Neural crest cell (in vitro differentiated cells): Measurements from ENCODE around the gene JUN. TPM values are rescaled to one million over a fixed set of nuclear protein-coding genes. Genes with fewer than 3 reads are reported as not detected.

ENCODE experiments used
- DNase-seq: peaks from one replicate; pipeline ENCODE4 v3.0.0; 2021; ENCODE audit warnings: low read depth, mixed read lengths, low spot score
- H3K27ac Mint-ChIP-seq: one replicate; pipeline ENCODE4 v1.8.0; 2021; ENCODE audit warnings: mild to moderate bottlenecking, mixed read lengths; ENCODE audit not compliant: unreplicated experiment
- H3K27me3 Mint-ChIP-seq: 2 replicates; pipeline ENCODE4 v1.8.0; 2021; ENCODE audit warnings: low read depth, mild to moderate bottlenecking, mixed read lengths
- H3K36me3 Mint-ChIP-seq: 2 replicates; pipeline ENCODE4 v1.8.0; 2021; ENCODE audit warnings: low read depth, mild to moderate bottlenecking, mixed read lengths
- H3K4me1 Mint-ChIP-seq: 2 replicates; pipeline ENCODE4 v1.8.0; 2021; ENCODE audit warnings: mixed read lengths
- H3K4me3 Mint-ChIP-seq: one replicate; pipeline ENCODE4 v1.8.0; 2021; ENCODE audit warnings: mild to moderate bottlenecking, mixed read lengths
- H3K9me3 Mint-ChIP-seq: 2 replicates; pipeline ENCODE4 v1.8.0; 2021; ENCODE audit warnings: mixed read lengths
- total RNA-seq: library from RNA; stranded (reverse); gene quantifications from 2 replicates; pipeline ENCODE4 v1.2.1, GENCODE V29; 2021
- TF ChIP-seq, protein P1 (sequence below): fragments of 200-600 bp; sonication (generic); conservative IDR thresholded peaks from 2 replicates; pipeline ENCODE4 v1.5.0; 2021; ENCODE audit warnings: antibody characterized with exemption, mild to moderate bottlenecking

The JUN gene
- total RNA-seq, 1 donor from 2014 or later, result 28.7 TPM

DNA sequence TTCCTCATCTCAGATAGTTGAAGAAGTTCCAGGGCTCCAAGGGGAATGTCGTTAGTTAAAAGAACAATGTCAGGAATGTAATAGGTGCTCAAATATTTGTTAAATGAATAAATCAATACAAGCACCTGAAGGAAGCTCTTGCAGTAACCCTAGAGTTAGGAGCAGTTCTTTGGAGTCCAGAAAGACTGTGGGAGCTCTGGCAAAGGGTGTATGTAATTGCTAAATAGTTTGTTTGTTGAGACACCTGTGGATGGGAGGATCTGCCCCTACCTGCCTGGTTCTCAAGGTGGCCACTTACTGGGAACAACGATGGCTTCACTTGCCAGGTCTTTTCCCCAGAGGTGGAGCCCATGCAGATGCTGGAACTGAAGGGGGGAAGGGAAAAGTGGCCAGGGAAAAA, 27.5 kb upstream of the JUN start:
- Mint-ChIP-seq H3K4me1 (peaks cover 34% of the 10 kb centered on the region), H3K27me3 (no peaks in the 10 kb centered on the region), H3K4me3 (no peak overlapping the region), H3K36me3 (no peaks in the 10 kb centered on the region), H3K27ac (no peak overlapping the region), H3K9me3 (no peaks in the 10 kb centered on the region)
- no peak for DNase-seq
- TF ChIP-seq, protein P1, sequence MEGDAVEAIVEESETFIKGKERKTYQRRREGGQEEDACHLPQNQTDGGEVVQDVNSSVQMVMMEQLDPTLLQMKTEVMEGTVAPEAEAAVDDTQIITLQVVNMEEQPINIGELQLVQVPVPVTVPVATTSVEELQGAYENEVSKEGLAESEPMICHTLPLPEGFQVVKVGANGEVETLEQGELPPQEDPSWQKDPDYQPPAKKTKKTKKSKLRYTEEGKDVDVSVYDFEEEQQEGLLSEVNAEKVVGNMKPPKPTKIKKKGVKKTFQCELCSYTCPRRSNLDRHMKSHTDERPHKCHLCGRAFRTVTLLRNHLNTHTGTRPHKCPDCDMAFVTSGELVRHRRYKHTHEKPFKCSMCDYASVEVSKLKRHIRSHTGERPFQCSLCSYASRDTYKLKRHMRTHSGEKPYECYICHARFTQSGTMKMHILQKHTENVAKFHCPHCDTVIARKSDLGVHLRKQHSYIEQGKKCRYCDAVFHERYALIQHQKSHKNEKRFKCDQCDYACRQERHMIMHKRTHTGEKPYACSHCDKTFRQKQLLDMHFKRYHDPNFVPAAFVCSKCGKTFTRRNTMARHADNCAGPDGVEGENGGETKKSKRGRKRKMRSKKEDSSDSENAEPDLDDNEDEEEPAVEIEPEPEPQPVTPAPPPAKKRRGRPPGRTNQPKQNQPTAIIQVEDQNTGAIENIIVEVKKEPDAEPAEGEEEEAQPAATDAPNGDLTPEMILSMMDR, result no peak

DNA sequence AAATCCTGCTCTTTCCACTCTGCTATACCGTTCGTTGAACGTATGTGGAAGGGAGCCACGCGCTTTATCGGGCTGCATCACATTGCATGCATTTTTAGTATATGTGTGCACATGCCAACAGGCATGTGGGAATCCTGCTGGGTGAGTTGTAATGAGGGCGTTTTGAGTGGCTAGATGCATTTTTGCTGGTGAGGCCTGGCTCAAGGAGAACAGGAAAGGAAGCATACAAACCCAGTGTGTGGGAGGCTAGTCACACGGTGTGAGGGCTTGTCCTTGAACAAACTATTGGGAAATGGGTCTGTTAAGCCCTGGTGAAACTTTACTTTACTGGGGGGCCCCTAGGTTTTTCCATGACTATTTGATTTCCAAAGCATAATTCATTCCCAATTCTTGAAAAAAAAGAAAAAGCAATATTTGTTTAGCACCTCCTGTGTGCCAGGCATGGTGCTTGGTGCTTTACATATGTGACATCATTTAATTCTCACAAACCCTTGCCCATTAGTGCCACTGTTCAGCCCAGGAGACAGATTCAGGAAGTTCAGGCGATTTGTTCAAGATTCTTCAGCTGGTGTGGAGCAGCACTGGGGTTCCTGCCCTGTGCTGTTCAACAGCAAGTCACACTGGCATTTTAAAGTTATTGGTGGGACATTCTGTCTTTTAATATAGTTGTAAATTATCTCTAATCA, 25.6 kb upstream of the JUN start:
- Mint-ChIP-seq H3K9me3 (no peaks in the 10 kb centered on the region), H3K27me3 (no peaks in the 10 kb centered on the region), H3K4me3 (no peak overlapping the region), H3K36me3 (no peaks in the 10 kb centered on the region), H3K27ac (no peak overlapping the region), H3K4me1 (peaks cover 21% of the 10 kb centered on the region)
- DNase-seq, result no peak
- TF ChIP-seq, protein P1, result no peak

DNA sequence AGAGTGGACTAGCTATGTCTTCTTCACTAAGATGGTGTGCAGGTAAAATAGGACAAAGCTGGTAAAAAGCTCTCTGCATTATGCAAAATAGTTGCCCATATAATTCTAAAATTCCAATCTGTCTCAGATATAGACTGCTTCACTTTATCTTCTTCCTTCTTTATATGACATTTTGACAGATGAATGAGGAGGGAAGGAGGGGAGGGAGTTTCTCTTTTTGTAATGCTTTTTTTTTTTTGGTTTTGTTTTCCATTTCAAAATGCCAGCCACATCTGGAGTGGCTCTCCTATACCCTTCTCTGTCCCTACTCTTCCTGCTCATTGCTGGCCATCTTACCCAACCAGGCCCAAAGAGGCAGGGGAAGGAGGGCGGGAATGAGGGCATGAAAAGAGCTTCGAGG, 24.2 kb upstream of the JUN start:
- Mint-ChIP-seq H3K36me3 (no peaks in the 10 kb centered on the region), H3K27me3 (no peaks in the 10 kb centered on the region), H3K4me3 (no peak overlapping the region), H3K4me1 (peaks cover 10% of the 10 kb centered on the region), H3K9me3 (no peaks in the 10 kb centered on the region), H3K27ac (no peak overlapping the region)
- TF ChIP-seq, protein P1, result no peak
- DNase-seq, result no peak

DNA sequence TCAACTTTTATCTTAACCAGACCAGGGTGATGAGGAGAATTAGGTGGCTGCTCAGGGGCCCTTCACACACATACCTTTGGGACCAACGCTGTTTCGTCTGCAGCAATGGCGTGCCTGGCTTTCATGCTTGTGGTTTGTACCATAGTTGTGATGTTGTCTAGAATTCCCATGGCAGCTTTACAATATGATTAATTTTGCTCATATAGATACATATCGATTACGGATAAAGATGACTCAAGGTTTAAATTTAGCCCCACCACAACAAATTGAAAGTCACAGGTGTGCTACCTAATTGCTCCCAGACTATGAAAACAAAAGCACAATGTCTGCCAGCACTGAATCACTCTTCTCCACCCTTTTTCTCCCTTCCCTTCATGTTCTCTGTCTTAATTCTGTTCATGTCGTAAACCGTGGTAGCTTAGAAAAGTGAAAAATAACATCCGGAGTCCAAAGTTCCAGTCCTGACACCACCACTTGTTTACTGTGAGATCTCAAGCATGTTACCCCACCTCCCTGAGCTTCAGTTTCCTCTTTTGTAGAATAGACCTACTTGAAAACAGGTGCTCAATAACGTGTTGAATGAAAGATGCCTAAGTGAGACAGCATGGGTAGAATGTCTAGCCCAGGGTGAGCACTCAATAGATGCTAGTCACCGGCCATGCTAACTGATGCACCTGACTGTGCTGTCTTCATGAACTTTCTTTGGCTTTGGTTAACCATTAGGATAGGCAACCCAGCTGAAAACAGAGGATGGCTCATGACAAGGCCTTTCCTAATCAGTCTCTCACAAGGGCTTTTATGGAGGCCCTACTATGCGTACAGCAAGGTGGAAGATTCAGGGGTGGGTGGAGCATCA, 22.1 kb upstream of the JUN start:
- no peaks in the 10 kb centered on the region for H3K4me1 Mint-ChIP-seq
- H3K9me3 Mint-ChIP-seq, result no peaks in the 10 kb centered on the region
- no peak overlapping the region for H3K4me3 Mint-ChIP-seq

DNA sequence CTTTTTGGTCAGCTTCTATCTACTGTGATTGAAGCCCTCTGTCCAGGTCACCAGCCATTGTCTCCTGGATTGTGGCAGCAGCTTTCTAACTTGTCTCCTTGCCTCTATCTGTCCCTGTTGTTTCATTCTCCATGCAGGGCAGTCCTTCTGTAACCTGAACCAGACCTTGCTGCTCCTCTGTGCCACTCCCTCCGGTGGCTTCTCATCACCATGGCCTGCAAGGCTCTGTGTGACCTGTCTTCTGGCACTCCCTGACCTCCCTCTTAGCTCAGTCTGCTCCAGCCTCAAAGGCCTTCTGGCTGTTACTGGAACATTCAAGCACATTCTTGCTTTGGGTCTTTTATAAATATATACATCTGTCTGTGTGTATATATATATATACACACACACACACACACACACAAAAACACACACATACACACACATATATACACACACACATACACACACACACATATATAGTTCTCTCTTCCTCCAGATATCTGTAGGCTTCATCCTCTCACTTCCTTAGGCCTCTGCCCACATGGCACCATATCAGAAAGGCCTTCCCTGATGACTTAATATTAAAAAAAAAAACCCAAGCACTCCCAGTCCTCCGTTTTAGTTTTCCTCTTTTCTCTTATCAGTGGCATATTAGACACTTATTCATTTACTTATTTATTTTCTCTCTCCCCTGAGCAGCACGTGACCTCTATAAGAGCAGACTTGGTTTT, 21.2 kb upstream of the JUN start:
- Mint-ChIP-seq H3K9me3 (no peaks in the 10 kb centered on the region), H3K36me3 (no peaks in the 10 kb centered on the region), H3K27me3 (no peaks in the 10 kb centered on the region), H3K4me1 (no peaks in the 10 kb centered on the region), H3K27ac (no peak overlapping the region), H3K4me3 (no peak overlapping the region)
- DNase-seq, result no peak
- TF ChIP-seq, protein P1, result no peak

More for the DNA sequence above, 22.1 kb upstream of the JUN start:
- Mint-ChIP-seq H3K27ac (no peak overlapping the region), H3K27me3 (no peaks in the 10 kb centered on the region), H3K36me3 (no peaks in the 10 kb centered on the region)
- TF ChIP-seq, protein P1, result no peak
- no peak for DNase-seq
